HG03520 (cell line): Measurements from ENCODE around the gene SMPD4.
A peak's percentile ranks its signal among the peaks of the same experiment; 100 is the strongest.
"Not testable (repeated sequence)": the region's sequence is repeated elsewhere in the genome, so short reads cannot be mapped to it uniquely, and the experiment has no call there.

Experiments used
- ATAC-seq: cut with Tn5 transposase; IDR thresholded peaks from one replicate; pipeline ENCODE4 v1.9.1; 2021; ENCODE audit warnings: mild to moderate bottlenecking, moderate library complexity; ENCODE audit not compliant: unreplicated experiment

The SMPD4 gene

DNA sequence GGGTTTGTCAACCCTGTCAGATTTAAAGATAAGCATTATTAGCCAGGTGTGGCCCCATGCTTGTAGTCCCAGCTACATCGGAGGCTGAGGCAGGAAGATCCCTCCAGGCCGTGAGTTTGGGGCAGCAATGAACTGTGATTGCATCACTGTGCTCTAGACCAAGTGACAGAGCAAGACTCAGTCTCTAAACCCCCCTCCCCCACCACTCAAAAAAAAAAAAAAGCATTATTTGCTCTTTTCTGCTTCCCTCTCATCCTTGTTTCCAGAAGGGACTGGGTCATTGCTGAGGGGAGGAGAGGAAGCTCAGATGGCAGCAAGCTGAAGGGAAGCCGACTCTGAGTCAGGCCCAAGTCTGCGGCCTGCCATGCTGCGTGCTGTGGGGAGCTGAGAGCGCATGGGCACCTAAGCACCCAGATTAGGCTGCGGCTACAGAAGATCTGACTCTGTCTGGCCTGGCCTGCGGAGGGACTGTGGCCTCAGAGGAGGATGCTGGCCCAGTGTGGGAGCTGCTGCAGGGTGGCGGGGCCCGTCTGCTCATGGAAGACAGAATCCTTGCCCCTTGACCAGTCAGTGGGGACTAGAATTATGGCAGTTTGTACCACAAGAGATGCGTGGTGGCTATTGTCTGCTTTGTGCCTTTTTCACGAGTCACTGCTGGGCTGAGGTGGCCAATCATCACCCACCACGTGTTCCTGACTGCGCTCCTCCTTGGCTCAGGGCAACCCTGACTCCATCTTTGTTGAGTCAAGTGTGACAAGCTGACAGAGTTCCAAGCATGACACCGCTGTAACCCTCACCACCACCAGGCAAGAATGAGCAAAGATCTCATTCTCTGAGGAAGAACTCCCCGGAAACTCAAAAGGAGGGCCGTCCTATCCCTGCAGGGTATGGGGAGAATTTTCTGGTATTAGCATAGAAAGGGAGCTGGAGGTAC, 6.7 kb upstream of the SMPD4 start:
- ATAC-seq: not testable (repeated sequence)

DNA sequence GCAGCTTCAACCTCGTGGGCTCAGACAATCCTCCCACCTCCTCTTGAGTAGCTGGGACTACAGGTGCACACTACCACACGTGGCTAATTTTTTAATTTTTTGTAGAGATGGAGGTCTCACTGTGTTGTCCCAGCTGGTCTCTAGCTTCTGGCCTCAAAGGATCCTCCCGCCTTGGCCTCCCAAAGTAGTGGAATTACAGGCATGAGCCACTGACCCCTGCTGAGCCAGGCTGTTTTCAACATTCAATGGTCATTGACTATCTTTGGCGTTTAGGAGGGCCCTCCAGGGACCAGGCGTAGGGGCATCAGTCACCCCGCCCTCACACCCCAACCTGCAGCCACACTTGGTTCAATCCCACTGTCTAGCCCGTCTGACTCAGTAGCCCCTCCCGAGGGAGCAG, 5.9 kb upstream of the SMPD4 start:
- no peak for ATAC-seq

GRCh38 chr2:130186391-130186790, 5.0 kb upstream of the SMPD4 start:
- no peak for ATAC-seq

GRCh38 chr2:130185896-130186295, 4.5 kb upstream of the SMPD4 start:
- ATAC-seq: no peak

GRCh38 chr2:130185436-130185835, 4.0 kb upstream of the SMPD4 start:
- no peak for ATAC-seq

GRCh38 chr2:130183512-130184373, 2.3 kb upstream of the SMPD4 start:
- ATAC-seq: no peak

DNA sequence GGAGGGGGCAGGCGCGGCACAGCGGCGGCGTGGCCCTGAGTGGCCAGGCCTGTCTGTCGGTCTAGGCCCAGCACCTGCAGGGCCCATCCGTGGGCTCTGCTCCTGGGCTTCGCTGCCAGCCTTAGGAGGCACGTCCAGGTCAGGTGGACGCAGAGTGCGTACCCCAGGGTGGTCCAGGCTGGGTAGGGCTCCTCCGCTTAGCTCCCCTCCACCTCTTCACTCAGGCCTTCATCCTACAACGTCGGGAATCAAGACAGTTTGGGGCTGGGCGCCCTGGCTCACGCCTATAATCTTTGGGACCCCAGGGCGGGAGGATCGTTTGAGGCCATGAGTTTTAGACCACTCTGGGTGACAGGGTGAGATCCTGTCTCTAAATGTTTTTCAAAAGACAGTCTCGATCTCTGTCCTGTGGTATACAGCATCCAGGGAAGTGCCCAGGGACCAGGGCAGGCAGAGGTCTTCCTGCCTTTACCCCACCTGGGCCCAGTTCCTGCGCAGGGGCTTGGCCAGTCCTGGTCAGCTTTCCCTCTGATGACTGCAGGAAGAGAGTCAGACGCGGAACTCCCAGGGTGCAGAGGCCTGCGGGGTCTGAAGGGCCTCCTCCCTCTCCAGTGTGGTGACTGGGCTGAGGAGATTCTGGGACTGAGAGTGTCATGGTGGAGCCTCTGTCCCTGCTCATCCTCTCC, 1.6 kb upstream of the SMPD4 start:
- not testable (repeated sequence) for ATAC-seq

GRCh38 chr2:130181880-130182682, 679 bp upstream of the SMPD4 start, which contains the start of gene MZT2B:
MZT2B (plus strand) TSS chr2:130182262; CDS start chr2:130182283, 21 bp downstream.
- peak; percentile 81 for ATAC-seq

- not testable (repeated sequence) for ATAC-seq
Observed at GRCh38 chr2:130180404-130181324, 738 bp downstream of the SMPD4 start.

DNA sequence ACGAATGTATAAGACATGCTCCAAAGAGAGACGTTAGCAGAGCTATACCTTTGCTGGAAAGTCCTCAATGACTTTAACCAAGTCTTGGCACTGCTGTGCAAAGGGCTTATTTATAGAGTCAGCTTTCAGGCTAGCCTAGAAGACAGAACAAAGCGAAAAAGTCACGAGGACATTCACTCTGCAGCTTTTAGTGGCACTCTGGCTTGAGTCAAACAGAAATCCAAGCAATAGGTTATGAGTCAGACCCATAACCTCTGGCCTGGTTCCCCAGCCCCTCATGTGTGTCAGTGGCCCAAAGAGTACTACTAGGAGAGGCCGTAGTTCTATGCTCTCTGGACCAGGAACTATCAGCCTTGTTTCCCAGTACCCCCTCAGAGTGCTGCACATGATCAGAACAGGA, 6.5 kb downstream of the SMPD4 start:
- peak; percentile 86 for ATAC-seq

DNA sequence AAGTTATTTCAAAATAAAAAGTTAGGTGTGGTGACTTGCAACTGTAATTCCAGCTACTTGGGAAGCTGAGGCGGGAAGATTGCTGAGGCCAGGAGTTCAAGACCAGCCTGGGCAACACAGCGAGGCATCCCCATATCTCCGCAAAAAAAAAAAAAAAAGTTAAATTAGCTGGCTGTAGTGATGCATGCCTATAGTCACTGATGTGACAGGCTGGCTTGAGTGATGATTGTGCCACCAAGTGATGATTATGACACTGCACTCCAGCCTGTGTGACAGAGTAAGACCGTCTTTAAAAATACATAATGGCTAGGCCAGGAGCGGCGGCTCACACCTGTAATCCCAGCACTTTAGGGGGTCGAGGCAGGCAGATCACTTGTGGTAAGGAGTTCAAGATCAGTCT, 11.5 kb downstream of the SMPD4 start:
- ATAC-seq: no peak

DNA sequence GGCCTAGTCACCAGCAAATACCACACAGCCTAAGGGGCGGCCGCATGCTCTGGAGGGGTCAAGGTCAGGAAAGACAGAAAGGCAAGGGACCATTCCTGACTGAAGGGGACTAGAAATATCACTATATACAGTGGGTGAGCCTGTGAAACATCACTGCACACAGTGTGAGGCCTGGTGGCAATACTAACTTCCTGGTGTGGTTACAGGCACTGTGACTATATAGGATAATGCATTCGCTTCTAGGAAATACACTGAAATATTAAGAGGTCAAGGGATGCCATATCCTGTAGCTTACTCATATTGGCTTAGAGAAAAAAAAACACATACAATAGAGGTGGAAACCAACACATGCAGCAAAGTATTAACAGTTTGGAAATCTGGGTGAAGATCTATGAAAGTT, 12.2 kb downstream of the SMPD4 start:
- ATAC-seq: not testable (repeated sequence)

GRCh38 chr2:130166611-130167010, 14.8 kb downstream of the SMPD4 start:
- ATAC-seq: not testable (repeated sequence)

GRCh38 chr2:130165293-130166016, 15.9 kb downstream of the SMPD4 start:
- no peak for ATAC-seq

DNA sequence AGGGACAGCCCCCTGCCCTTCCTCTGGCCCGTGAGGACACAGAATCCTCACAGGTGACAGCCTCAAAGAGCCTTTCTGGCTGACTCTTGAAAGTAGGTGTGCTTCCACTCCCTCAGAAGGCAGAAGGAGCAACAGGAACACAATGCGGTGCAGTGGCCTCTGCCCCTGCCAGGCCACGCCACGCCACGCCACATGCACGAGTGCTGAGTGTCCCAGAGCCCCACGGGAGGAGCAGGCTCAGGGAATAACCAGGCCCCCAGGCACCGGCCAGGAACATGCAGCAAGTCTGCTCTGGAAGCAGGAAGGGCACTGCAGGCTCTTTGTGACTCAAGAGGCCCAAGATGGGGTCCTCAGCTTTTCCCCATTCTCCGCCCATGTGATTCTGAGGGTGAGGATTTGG, 18.4 kb downstream of the SMPD4 start:
- ATAC-seq: no peak

DNA sequence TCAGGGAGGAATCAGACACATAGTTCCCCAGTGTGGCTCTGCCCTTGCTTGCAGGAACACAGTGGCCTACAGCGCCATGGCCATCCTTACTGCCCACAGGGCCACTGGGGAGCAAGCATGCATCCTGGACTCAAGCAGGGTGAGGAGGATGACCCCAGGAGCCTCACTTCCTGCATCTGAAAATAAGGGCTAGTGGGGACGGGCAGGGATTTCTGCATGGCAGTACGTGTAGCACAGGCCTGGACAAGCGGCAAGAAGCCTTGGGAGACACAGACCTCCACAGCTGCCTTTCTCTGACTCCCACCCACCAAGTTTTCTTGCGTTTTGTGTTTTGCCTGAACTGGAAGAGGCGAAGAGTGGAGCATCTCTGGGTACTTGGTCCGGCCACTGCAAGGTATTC, 18.9 kb downstream of the SMPD4 start:
- not testable (repeated sequence) for ATAC-seq

DNA sequence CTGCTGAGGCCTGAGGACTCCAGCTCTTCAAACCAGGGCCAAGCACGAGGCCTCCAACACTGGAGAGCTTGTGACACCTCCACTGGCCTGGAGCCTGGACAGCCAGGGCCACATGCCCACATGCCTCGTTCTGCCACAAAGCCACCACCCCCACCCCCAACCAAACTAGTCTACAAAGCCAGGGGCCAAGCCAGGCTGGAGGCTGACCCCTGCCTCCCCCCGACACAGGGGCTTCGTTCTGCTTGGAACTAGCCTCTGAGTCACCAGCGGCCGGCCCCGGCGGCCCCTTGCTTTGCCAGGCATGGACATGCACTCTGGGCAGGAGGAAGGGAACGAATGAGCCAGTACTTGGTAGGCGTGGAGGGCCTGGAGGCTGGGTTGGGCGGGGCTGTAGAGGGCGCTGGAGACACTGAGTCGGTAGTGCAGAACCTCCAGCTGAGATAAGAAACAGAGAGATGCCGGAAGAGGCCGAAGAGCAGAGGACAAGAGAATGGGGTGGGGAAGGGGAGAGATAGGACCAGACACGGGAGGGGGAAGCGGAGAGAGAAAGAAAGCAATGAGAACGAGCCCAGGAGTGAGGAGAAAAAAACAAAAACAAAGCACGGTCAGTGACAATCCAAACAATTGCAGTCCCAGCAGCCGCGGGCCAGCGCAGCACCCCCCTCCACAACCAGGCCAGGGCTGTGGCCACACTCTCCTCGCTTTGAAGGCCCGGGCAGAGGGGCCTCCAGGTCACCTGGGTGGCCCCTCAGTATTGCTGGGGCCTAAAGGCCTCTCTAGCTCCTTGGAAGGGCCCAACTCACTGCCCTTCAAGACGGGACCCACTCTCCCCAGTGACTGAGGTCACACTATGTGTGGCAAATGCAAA, 20.3 kb downstream of the SMPD4 start:
- not testable (repeated sequence) for ATAC-seq
